ENCODE data around the gene ITGA2.
A peak's percentile ranks its signal among the peaks of the same experiment; 100 is the strongest.

The ITGA2 gene

GRCh38 chr5:52989781-52990527, 802 bp downstream of the ITGA2 start:
- TF ChIP-seq ZFX (IDR thresholded peaks at IDR 0.05) = no peak
- TF ChIP-seq CTCF (conservative IDR thresholded peaks at IDR 0.05) = peak; percentile 25
- peak overlapping the region; percentile 60 for H3K27ac ChIP-seq

- TF ChIP-seq CTCF (conservative IDR thresholded peaks at IDR 0.05) = no peak
- no peak for TF ChIP-seq ZFX (IDR thresholded peaks at IDR 0.05)
- H3K27ac ChIP-seq = no peak overlapping the region
These were observed 1.4 kb downstream of the ITGA2 start for GRCh38 chr5:52990528-52990925.

- H3K27ac ChIP-seq = no peak overlapping the region
- TF ChIP-seq ZFX (IDR thresholded peaks at IDR 0.05) (no peak), CTCF (conservative IDR thresholded peaks at IDR 0.05) (no peak)
These were observed 4.2 kb downstream of the ITGA2 start for GRCh38 chr5:52993367-52993766.

- TF ChIP-seq CTCF (conservative IDR thresholded peaks at IDR 0.05) = no peak
- TF ChIP-seq ZFX (IDR thresholded peaks at IDR 0.05) = no peak
These were observed 5.1 kb downstream of the ITGA2 start for GRCh38 chr5:52994266-52994665.

GRCh38 chr5:52995095-52995494, 5.9 kb downstream of the ITGA2 start:
- no peak overlapping the region for H3K27ac ChIP-seq
- no peak for TF ChIP-seq CTCF (conservative IDR thresholded peaks at IDR 0.05)
- TF ChIP-seq ZFX (IDR thresholded peaks at IDR 0.05) = no peak

More at GRCh38 chr5:52994266-52994665, 5.1 kb downstream of the ITGA2 start:
- no peak overlapping the region for H3K27ac ChIP-seq

GRCh38 chr5:52995914-52996313, 6.8 kb downstream of the ITGA2 start:
- TF ChIP-seq CTCF (conservative IDR thresholded peaks at IDR 0.05) (no peak), ZFX (IDR thresholded peaks at IDR 0.05) (no peak)

GRCh38 chr5:52996979-52997378, 7.8 kb downstream of the ITGA2 start:
- no peak overlapping the region for H3K27ac ChIP-seq
- TF ChIP-seq ZFX (IDR thresholded peaks at IDR 0.05) = no peak
- no peak for TF ChIP-seq CTCF (conservative IDR thresholded peaks at IDR 0.05)

More at GRCh38 chr5:52995914-52996313, 6.8 kb downstream of the ITGA2 start:
- H3K27ac ChIP-seq = no peak overlapping the region

Data from C4-2B (cell line).